ENCODE data around the gene TNFSF15.

The TNFSF15 gene

GRCh38 chr9:114805670-114806525, at the start of gene TNFSF15:
TSS of gene TNFSF15 (minus strand) at chr9:114806039. CDS start at chr9:114806012, 27 bp downstream.
- no peaks in the 10 kb centered on the region for H3K27me3 ChIP-seq (ENCODE audit: insufficient read depth, low read length)
- no peak within 1 kb of the TSS for H3K27ac ChIP-seq (ENCODE audit: low read depth, low read length)
- H3K4me1 ChIP-seq (ENCODE audit: control insufficient read depth, insufficient read depth, low read length, unreplicated experiment), result peaks cover 25% of the 10 kb centered on the region
- no peak within 1 kb of the TSS for H3K4me3 ChIP-seq (ENCODE audit: low read depth, low read length)
- H3K36me3 ChIP-seq (ENCODE audit: insufficient read depth, low read length), result no peaks in the 10 kb centered on the region
- no peak within 1 kb of the TSS for H2AFZ ChIP-seq (ENCODE audit: low read length, unreplicated experiment)
- no peaks in the 10 kb centered on the region for H3K79me2 ChIP-seq (ENCODE audit: control insufficient read depth, insufficient read depth, low read length, unreplicated experiment)

- H3K27ac ChIP-seq (ENCODE audit: low read depth, low read length), result peak overlapping the region; percentile 89
- peak overlapping the region; percentile 57 for H2AFZ ChIP-seq (ENCODE audit: low read length, unreplicated experiment)
- H3K4me1 ChIP-seq (ENCODE audit: control insufficient read depth, insufficient read depth, low read length, unreplicated experiment), result peaks cover 49% of the 10 kb centered on the region
Measured at GRCh38 chr9:114855488-114855887, 49.6 kb upstream of the TNFSF15 start.

GRCh38 chr9:114854736-114855355, 49.0 kb upstream of the TNFSF15 start:
- no peaks in the 10 kb centered on the region for H3K27me3 ChIP-seq (ENCODE audit: insufficient read depth, low read length)

More at GRCh38 chr9:114855488-114855887, 49.6 kb upstream of the TNFSF15 start:
- Histone ChIP-seq H3K4me3 (ENCODE audit: low read depth, low read length) (peak overlapping the region; percentile 19; the same call in 1 of the 2 replicates), H3K79me2 (ENCODE audit: control insufficient read depth, insufficient read depth, low read length, unreplicated experiment) (no peaks in the 10 kb centered on the region), H3K27me3 (ENCODE audit: insufficient read depth, low read length) (no peaks in the 10 kb centered on the region), H3K36me3 (ENCODE audit: insufficient read depth, low read length) (no peaks in the 10 kb centered on the region)

GRCh38 chr9:114853071-114853855, 47.4 kb upstream of the TNFSF15 start:
- no peaks in the 10 kb centered on the region for H3K27me3 ChIP-seq (ENCODE audit: insufficient read depth, low read length)
- no peaks in the 10 kb centered on the region for H3K36me3 ChIP-seq (ENCODE audit: insufficient read depth, low read length)
- peak overlapping the region; percentile 88; the same call in 1 of the 2 replicates for H3K27ac ChIP-seq (ENCODE audit: low read depth, low read length)
- H3K79me2 ChIP-seq (ENCODE audit: control insufficient read depth, insufficient read depth, low read length, unreplicated experiment), result no peaks in the 10 kb centered on the region
- peaks cover 57% of the 10 kb centered on the region for H3K4me1 ChIP-seq (ENCODE audit: control insufficient read depth, insufficient read depth, low read length, unreplicated experiment)
- H3K4me3 ChIP-seq (ENCODE audit: low read depth, low read length), result no peak overlapping the region
- H2AFZ ChIP-seq (ENCODE audit: low read length, unreplicated experiment), result peak overlapping the region; percentile 45

More at GRCh38 chr9:114854736-114855355, 49.0 kb upstream of the TNFSF15 start:
- H3K4me3 ChIP-seq (ENCODE audit: low read depth, low read length), result peak overlapping the region; percentile 19; the same call in 1 of the 2 replicates
- no peak overlapping the region for H2AFZ ChIP-seq (ENCODE audit: low read length, unreplicated experiment)
- no peaks in the 10 kb centered on the region for H3K36me3 ChIP-seq (ENCODE audit: insufficient read depth, low read length)
- H3K27ac ChIP-seq (ENCODE audit: low read depth, low read length), result peak overlapping the region; percentile 89
- no peaks in the 10 kb centered on the region for H3K79me2 ChIP-seq (ENCODE audit: control insufficient read depth, insufficient read depth, low read length, unreplicated experiment)
- H3K4me1 ChIP-seq (ENCODE audit: control insufficient read depth, insufficient read depth, low read length, unreplicated experiment), result peaks cover 55% of the 10 kb centered on the region

GRCh38 chr9:114852050-114852594, 46.3 kb upstream of the TNFSF15 start:
- H3K79me2 ChIP-seq (ENCODE audit: control insufficient read depth, insufficient read depth, low read length, unreplicated experiment), result no peaks in the 10 kb centered on the region
- H3K36me3 ChIP-seq (ENCODE audit: insufficient read depth, low read length), result no peaks in the 10 kb centered on the region
- H3K4me3 ChIP-seq (ENCODE audit: low read depth, low read length), result no peak overlapping the region
- H3K4me1 ChIP-seq (ENCODE audit: control insufficient read depth, insufficient read depth, low read length, unreplicated experiment), result peaks cover 56% of the 10 kb centered on the region
- H3K27ac ChIP-seq (ENCODE audit: low read depth, low read length), result peak overlapping the region; percentile 88
- no peak overlapping the region for H2AFZ ChIP-seq (ENCODE audit: low read length, unreplicated experiment)
- no peaks in the 10 kb centered on the region for H3K27me3 ChIP-seq (ENCODE audit: insufficient read depth, low read length)

DNA sequence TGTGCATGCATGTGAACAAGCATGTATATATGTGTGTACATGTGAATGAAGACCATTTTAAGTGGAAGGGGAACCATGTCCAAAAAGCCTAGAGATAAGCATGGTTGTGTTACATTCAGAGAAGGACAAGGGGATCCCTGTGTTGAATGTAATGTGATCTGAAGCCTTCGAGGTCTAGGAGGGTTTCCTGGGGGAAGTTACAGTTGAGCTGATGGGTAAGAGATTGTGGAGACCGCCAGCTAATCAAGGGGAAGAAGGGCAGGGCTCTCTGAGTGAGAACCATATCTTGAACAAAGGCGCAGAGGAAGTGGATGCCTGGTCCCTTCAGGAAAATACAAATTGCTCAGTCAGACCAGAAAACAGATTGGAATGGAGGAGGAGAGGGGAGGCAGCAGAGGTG, 45.5 kb upstream of the TNFSF15 start:
- peak overlapping the region; percentile 32; the same call in 1 of the 2 replicates for H3K4me3 ChIP-seq (ENCODE audit: low read depth, low read length)
- H2AFZ ChIP-seq (ENCODE audit: low read length, unreplicated experiment), result no peak overlapping the region
- H3K36me3 ChIP-seq (ENCODE audit: insufficient read depth, low read length), result no peaks in the 10 kb centered on the region
- no peaks in the 10 kb centered on the region for H3K79me2 ChIP-seq (ENCODE audit: control insufficient read depth, insufficient read depth, low read length, unreplicated experiment)
- peaks cover 48% of the 10 kb centered on the region for H3K4me1 ChIP-seq (ENCODE audit: control insufficient read depth, insufficient read depth, low read length, unreplicated experiment)
- no peaks in the 10 kb centered on the region for H3K27me3 ChIP-seq (ENCODE audit: insufficient read depth, low read length)
- H3K27ac ChIP-seq (ENCODE audit: low read depth, low read length), result peak overlapping the region; percentile 88

DNA sequence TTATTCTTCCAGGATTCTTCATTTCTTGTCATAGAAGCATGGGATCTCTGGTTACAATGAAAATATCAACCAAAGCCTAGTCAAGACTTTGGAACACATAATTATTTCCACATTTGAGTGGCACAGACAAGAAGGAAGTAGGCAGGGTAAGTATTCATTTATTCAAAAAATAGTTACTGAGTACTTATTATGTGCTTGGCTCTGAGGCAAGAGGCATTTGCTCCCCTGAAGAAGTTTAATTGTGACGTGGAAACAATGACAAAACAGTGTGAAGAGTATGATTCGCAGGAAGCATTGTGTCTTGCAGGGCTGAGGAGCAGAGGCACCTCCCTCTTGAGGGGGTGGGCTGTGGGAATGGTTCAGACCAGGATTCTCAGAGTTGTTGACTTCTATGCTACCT, 45.0 kb upstream of the TNFSF15 start:
- no peaks in the 10 kb centered on the region for H3K27me3 ChIP-seq (ENCODE audit: insufficient read depth, low read length)
- H3K4me3 ChIP-seq (ENCODE audit: low read depth, low read length), result peak overlapping the region; percentile 32; the same call in 1 of the 2 replicates
- no peak overlapping the region for H2AFZ ChIP-seq (ENCODE audit: low read length, unreplicated experiment)
- peaks cover 45% of the 10 kb centered on the region for H3K4me1 ChIP-seq (ENCODE audit: control insufficient read depth, insufficient read depth, low read length, unreplicated experiment)
- H3K36me3 ChIP-seq (ENCODE audit: insufficient read depth, low read length), result no peaks in the 10 kb centered on the region
- no peaks in the 10 kb centered on the region for H3K79me2 ChIP-seq (ENCODE audit: control insufficient read depth, insufficient read depth, low read length, unreplicated experiment)
- H3K27ac ChIP-seq (ENCODE audit: low read depth, low read length), result peak overlapping the region; percentile 88

- H3K36me3 ChIP-seq (ENCODE audit: insufficient read depth, low read length), result no peaks in the 10 kb centered on the region
- no peaks in the 10 kb centered on the region for H3K27me3 ChIP-seq (ENCODE audit: insufficient read depth, low read length)
- H3K4me1 ChIP-seq (ENCODE audit: control insufficient read depth, insufficient read depth, low read length, unreplicated experiment), result peaks cover 34% of the 10 kb centered on the region
- H3K79me2 ChIP-seq (ENCODE audit: control insufficient read depth, insufficient read depth, low read length, unreplicated experiment), result no peaks in the 10 kb centered on the region
- peak overlapping the region; percentile 51 for H2AFZ ChIP-seq (ENCODE audit: low read length, unreplicated experiment)
- H3K27ac ChIP-seq (ENCODE audit: low read depth, low read length), result peak overlapping the region; percentile 88
- H3K4me3 ChIP-seq (ENCODE audit: low read depth, low read length), result no peak overlapping the region
Measured at GRCh38 chr9:114849450-114849849, 43.6 kb upstream of the TNFSF15 start.

GRCh38 chr9:114847492-114848417, 41.9 kb upstream of the TNFSF15 start:
- Histone ChIP-seq H3K27me3 (ENCODE audit: insufficient read depth, low read length) (no peaks in the 10 kb centered on the region), H3K27ac (ENCODE audit: low read depth, low read length) (no peak overlapping the region), H3K4me1 (ENCODE audit: control insufficient read depth, insufficient read depth, low read length, unreplicated experiment) (peaks cover 28% of the 10 kb centered on the region), H3K4me3 (ENCODE audit: low read depth, low read length) (no peak overlapping the region), H2AFZ (ENCODE audit: low read length, unreplicated experiment) (no peak overlapping the region), H3K79me2 (ENCODE audit: control insufficient read depth, insufficient read depth, low read length, unreplicated experiment) (no peaks in the 10 kb centered on the region), H3K36me3 (ENCODE audit: insufficient read depth, low read length) (no peaks in the 10 kb centered on the region)

Measured in ACC112 (cell line).